ENCODE measurements around the gene NALCN. TPM values are rescaled to one million over a fixed set of nuclear protein-coding genes. Genes with fewer than 3 reads are reported as not detected.

The NALCN gene
- total and polyA plus RNA-seq, 4 donors, result 0.11 to 0.64 (median 0.37) TPM

GRCh38 chr13:101394605-101395004, 21.7 kb downstream of the NALCN start:
- TF ChIP-seq CTCF (IDR thresholded peaks at IDR 0.05; ENCODE audit: control extremely low read depth, extremely low read depth), result no peak
- ATAC-seq (ENCODE audit: insufficient read depth, low FRiP score), result no peak
- 41 to 67% methylated on average over 2 of the region's 2 CpGs for WGBS, 2 donors
- DNase-seq, result no peak
- Histone ChIP-seq H3K4me1 (ENCODE audit: control insufficient read depth in 5 of 5, insufficient read depth in 5 of 5, low read length in 5 of 5) (no peaks in the 10 kb centered on the region), H3K27ac (ENCODE audit: low read depth in 1 of 2, low read length in 1 of 2) (no peak overlapping the region), H3K4me3 (no peak overlapping the region), H3K36me3 (ENCODE audit: control insufficient read depth in 4 of 4, insufficient read depth in 4 of 4, low read length in 4 of 4) (no peaks in the 10 kb centered on the region), H3K27me3 (ENCODE audit: control insufficient read depth in 3 of 3, insufficient read depth in 3 of 3, low read length in 2 of 3) (no peaks in the 10 kb centered on the region), H3K9me3 (ENCODE audit: control insufficient read depth in 4 of 4, insufficient read depth in 3 of 4, low read length in 3 of 4) (no peaks in the 10 kb centered on the region), H3K9ac (ENCODE audit: insufficient read depth in 1 of 2, low read length in 2 of 2) (no peak overlapping the region)

GRCh38 chr13:101393140-101393539, 23.2 kb downstream of the NALCN start:
- no peaks in the 10 kb centered on the region for H3K27me3 ChIP-seq (ENCODE audit: control insufficient read depth in 3 of 3, insufficient read depth in 3 of 3, low read length in 2 of 3)
- peaks cover 0 to 3% (median 0%) of the 10 kb centered on the region in 4 donors for H3K9me3 ChIP-seq (ENCODE audit: control insufficient read depth in 4 of 4, insufficient read depth in 3 of 4, low read length in 3 of 4)
- DNase-seq (no peak), ATAC-seq (ENCODE audit: insufficient read depth, low FRiP score) (no peak)
- H3K36me3 ChIP-seq (ENCODE audit: control insufficient read depth in 4 of 4, insufficient read depth in 4 of 4, low read length in 4 of 4), result no peaks in the 10 kb centered on the region
- WGBS, 2 donors, result 75 to 82% methylated on average over 3 of the region's 3 CpGs
- no peak overlapping the region for H3K4me3 ChIP-seq
- no peak for TF ChIP-seq CTCF (IDR thresholded peaks at IDR 0.05; ENCODE audit: control extremely low read depth, extremely low read depth)
- no peaks in the 10 kb centered on the region for H3K4me1 ChIP-seq (ENCODE audit: control insufficient read depth in 5 of 5, insufficient read depth in 5 of 5, low read length in 5 of 5)
- no peak overlapping the region for H3K27ac ChIP-seq (ENCODE audit: low read depth in 1 of 2, low read length in 1 of 2)
- H3K9ac ChIP-seq (ENCODE audit: insufficient read depth in 1 of 2, low read length in 2 of 2), result no peak overlapping the region

- WGBS, 2 donors, result 32 to 41% methylated on average over 5 of the region's 5 CpGs
- no peak for TF ChIP-seq CTCF (IDR thresholded peaks at IDR 0.05; ENCODE audit: control extremely low read depth, extremely low read depth)
- H3K4me1 ChIP-seq (ENCODE audit: control insufficient read depth in 5 of 5, insufficient read depth in 5 of 5, low read length in 5 of 5), result no peaks in the 10 kb centered on the region
- H3K9me3 ChIP-seq (ENCODE audit: control insufficient read depth in 4 of 4, insufficient read depth in 3 of 4, low read length in 3 of 4), result peaks cover 0 to 3% (median 0%) of the 10 kb centered on the region in 4 donors
- H3K4me3 ChIP-seq, result no peak overlapping the region
- DNase-seq (no peak), ATAC-seq (ENCODE audit: insufficient read depth, low FRiP score) (no peak)
- no peak overlapping the region for H3K9ac ChIP-seq (ENCODE audit: insufficient read depth in 1 of 2, low read length in 2 of 2)
- no peak overlapping the region for H3K27ac ChIP-seq (ENCODE audit: low read depth in 1 of 2, low read length in 1 of 2)
- no peaks in the 10 kb centered on the region for H3K27me3 ChIP-seq (ENCODE audit: control insufficient read depth in 3 of 3, insufficient read depth in 3 of 3, low read length in 2 of 3)
- no peaks in the 10 kb centered on the region for H3K36me3 ChIP-seq (ENCODE audit: control insufficient read depth in 4 of 4, insufficient read depth in 4 of 4, low read length in 4 of 4)
Observed at GRCh38 chr13:101390461-101390860, 25.8 kb downstream of the NALCN start.

- Histone ChIP-seq H3K4me3 (no peak overlapping the region), H3K4me1 (ENCODE audit: control insufficient read depth in 5 of 5, insufficient read depth in 5 of 5, low read length in 5 of 5) (no peaks in the 10 kb centered on the region), H3K27ac (ENCODE audit: low read depth in 1 of 2, low read length in 1 of 2) (no peak overlapping the region), H3K9me3 (ENCODE audit: control insufficient read depth in 4 of 4, insufficient read depth in 3 of 4, low read length in 3 of 4) (peaks cover 0 to 3% (median 0%) of the 10 kb centered on the region in 4 donors), H3K9ac (ENCODE audit: insufficient read depth in 1 of 2, low read length in 2 of 2) (no peak overlapping the region), H3K36me3 (ENCODE audit: control insufficient read depth in 4 of 4, insufficient read depth in 4 of 4, low read length in 4 of 4) (no peaks in the 10 kb centered on the region), H3K27me3 (ENCODE audit: control insufficient read depth in 3 of 3, insufficient read depth in 3 of 3, low read length in 2 of 3) (no peaks in the 10 kb centered on the region)
- ATAC-seq (ENCODE audit: insufficient read depth, low FRiP score) (no peak), DNase-seq (no peak)
- no peak for TF ChIP-seq CTCF (IDR thresholded peaks at IDR 0.05; ENCODE audit: control extremely low read depth, extremely low read depth)
- 65 to 69% methylated on average over 3 of the region's 3 CpGs for WGBS, 2 donors
Observed at GRCh38 chr13:101384929-101385328, 31.4 kb downstream of the NALCN start.

Data from lung (tissue), 12 donors.